Immature natural killer cell (primary cell): ENCODE measurements around the gene APOL6. TPM values are rescaled to one million over a fixed set of nuclear protein-coding genes. Genes with fewer than 3 reads are reported as not detected.

Experiments used
- DNase-seq, 3 donors: peaks; one replicate each; pipeline ENCODE4 v3.0.0; 2022; ENCODE audit warnings: mixed read lengths in 1 of 3
- H3K27ac Mint-ChIP-seq, 6 donors: one replicate each; pipeline ENCODE4 v1.8.0; 2020; ENCODE audit warnings: mixed read lengths in 6 of 6, mild to moderate bottlenecking in 5 of 6, inconsistent platforms in 4 of 6, moderate library complexity in 3 of 6
- H3K27me3 Mint-ChIP-seq, 3 donors: one replicate each; pipeline ENCODE4 v1.8.0; 2020 to 2021; ENCODE audit warnings: low read depth in 3 of 3, mild to moderate bottlenecking in 3 of 3, mixed read lengths in 3 of 3, moderate library complexity in 3 of 3, inconsistent platforms in 1 of 3
- H3K36me3 Mint-ChIP-seq, 3 donors: one replicate each; pipeline ENCODE4 v1.8.0; 2020; ENCODE audit warnings: mixed read lengths in 3 of 3, inconsistent platforms in 2 of 3, mild to moderate bottlenecking in 2 of 3
- H3K4me1 Mint-ChIP-seq, 2 donors: one replicate each; pipeline ENCODE4 v1.8.0; 2020; ENCODE audit warnings: inconsistent platforms in 2 of 2, mild to moderate bottlenecking in 2 of 2, mixed read lengths in 2 of 2, moderate library complexity in 1 of 2
- H3K4me3 Mint-ChIP-seq, 5 donors: one replicate each; pipeline ENCODE4 v1.8.0; 2020; ENCODE audit warnings: mild to moderate bottlenecking in 5 of 5, mixed read lengths in 5 of 5, inconsistent platforms in 3 of 5, moderate library complexity in 3 of 5
- H3K9me3 Mint-ChIP-seq, 6 donors: one replicate each; pipeline ENCODE4 v1.8.0; 2020; ENCODE audit warnings: mild to moderate bottlenecking in 6 of 6, mixed read lengths in 6 of 6, inconsistent platforms in 4 of 6, moderate library complexity in 3 of 6
- polyA plus RNA-seq, 3 donors: library from polyadenylated mRNA; unstranded; fragments of 300-500 nt; fragmentation: Illumina TruSeq; gene quantifications; one replicate each; pipeline ENCODE4 v1.2.3, GENCODE V29; 2021

The APOL6 gene
- polyA plus RNA-seq, 3 donors from 2014 or later: 11.9 to 45.8 (median 18.4) TPM

- peaks cover 0 to 10% (median 3%) of the 10 kb centered on the region in 3 donors for H3K27me3 Mint-ChIP-seq
- H3K27ac Mint-ChIP-seq: no peak overlapping the region
- no peak overlapping the region for H3K4me3 Mint-ChIP-seq
- H3K4me1 Mint-ChIP-seq: peaks cover 0 to 12% of the 10 kb centered on the region in 2 donors
- no peaks in the 10 kb centered on the region for H3K36me3 Mint-ChIP-seq
- no peak for DNase-seq
- H3K9me3 Mint-ChIP-seq: no peaks in the 10 kb centered on the region
These were observed 37.5 kb upstream of the APOL6 start for GRCh38 chr22:35610741-35611140.

DNA sequence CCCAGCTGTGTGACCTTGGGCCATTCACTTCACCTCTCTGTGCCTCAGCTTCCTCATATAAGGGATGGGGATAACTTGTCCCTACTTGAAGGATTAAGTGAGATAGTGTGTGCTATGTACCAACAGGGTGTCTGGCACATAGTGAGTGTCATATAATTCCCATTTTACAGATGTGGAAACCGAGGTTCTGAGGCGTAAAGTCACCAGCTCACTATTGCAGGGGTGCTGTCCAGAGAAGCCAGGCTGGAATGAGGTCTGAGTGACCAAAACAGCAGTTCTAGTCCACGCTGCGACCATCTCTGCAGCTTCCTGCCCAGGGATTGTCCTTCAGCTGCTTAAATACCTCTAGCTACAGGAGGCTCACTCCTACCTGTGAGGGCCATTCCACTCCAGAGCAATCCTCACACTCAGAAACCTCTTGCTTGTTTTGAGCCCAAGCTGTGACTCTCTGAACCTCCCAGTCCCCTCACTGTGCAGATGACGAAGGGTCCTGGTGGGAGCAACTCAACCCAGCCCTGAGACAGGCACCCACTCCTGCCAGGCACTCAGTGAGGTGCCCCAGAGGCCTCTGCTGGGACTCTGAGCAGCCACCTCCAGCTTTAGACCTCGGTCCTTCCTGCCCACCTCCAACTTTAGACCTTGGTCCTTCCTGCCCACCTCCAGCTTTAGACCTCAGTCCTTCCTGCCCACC, 36.9 kb upstream of the APOL6 start:
- H3K4me1 Mint-ChIP-seq: peaks cover 0 to 18% of the 10 kb centered on the region in 2 donors
- H3K27ac Mint-ChIP-seq: peak overlapping the region in 1 of 6 donors; percentile 45
- no peaks in the 10 kb centered on the region for H3K36me3 Mint-ChIP-seq
- no peaks in the 10 kb centered on the region for H3K9me3 Mint-ChIP-seq
- H3K4me3 Mint-ChIP-seq: peak overlapping the region in 2 of 5 donors; percentile 9 to 15
- H3K27me3 Mint-ChIP-seq: peaks cover 0 to 10% (median 3%) of the 10 kb centered on the region in 3 donors
- DNase-seq: no peak

DNA sequence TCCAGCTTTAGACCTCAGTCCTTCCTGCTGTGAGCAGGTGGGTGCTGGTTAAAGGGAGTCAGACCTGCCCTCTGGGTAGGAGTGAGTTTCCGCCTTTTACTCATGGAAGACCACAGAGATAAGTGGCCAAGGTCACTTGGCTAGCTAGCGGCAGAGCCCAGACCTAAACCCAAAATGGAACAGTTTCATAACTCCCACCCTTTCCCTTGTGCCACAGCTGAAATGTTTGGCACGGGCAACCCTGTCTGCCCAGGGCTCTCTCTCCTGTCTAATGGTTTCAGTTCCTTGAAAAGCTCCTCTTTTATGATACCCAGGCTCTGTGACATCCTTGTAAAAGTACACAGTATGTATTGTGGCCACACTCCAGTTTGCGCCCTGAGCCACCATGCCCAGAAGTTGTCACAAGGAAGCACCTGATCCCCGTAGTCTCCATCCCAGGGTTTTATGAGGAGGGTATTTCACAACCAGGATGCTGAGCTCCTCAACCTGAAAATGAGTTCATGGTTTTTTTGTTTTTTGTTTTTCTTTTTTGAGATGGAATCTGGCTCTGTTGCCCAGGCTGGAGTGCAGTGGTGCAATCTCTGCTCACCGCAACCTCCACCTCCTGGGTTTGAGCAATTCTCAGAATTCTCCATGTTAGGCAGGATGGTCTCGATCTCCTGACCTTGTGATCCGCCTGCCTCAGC, 36.2 kb upstream of the APOL6 start:
- H3K4me3 Mint-ChIP-seq: peak overlapping the region in 2 of 5 donors; percentile 15 to 20
- H3K27me3 Mint-ChIP-seq: peaks cover 0 to 8% (median 5%) of the 10 kb centered on the region in 3 donors
- no peak for DNase-seq
- peaks cover 0 to 22% of the 10 kb centered on the region in 2 donors for H3K4me1 Mint-ChIP-seq
- peak overlapping the region in 1 of 6 donors; percentile 45 for H3K27ac Mint-ChIP-seq
- H3K9me3 Mint-ChIP-seq: no peaks in the 10 kb centered on the region
- no peaks in the 10 kb centered on the region for H3K36me3 Mint-ChIP-seq

DNA sequence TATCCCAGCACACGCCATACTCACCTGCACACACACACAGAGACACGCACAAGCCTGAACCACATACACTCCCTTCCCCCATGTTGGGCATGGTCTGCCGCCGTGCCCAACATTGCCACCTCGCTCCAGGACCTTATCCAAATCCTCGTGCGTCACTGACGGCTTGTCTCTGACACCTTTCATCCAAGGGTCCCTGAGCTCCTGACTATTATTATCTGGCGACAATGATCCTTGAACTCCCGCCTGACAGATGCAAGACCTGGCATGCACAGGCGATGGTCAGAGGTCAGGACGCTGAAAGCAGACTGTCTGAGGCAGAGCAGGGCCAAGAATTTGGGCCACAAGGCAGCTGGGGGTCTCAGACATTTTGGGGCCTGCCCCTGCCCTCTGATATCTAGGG, 35.3 kb upstream of the APOL6 start:
- Mint-ChIP-seq H3K9me3 (no peaks in the 10 kb centered on the region), H3K27me3 (peaks cover 0 to 8% (median 5%) of the 10 kb centered on the region in 3 donors), H3K27ac (peak overlapping the region in 1 of 6 donors; percentile 76), H3K4me3 (no peak overlapping the region), H3K36me3 (no peaks in the 10 kb centered on the region), H3K4me1 (peaks cover 0 to 22% of the 10 kb centered on the region in 2 donors)
- no peak for DNase-seq

DNA sequence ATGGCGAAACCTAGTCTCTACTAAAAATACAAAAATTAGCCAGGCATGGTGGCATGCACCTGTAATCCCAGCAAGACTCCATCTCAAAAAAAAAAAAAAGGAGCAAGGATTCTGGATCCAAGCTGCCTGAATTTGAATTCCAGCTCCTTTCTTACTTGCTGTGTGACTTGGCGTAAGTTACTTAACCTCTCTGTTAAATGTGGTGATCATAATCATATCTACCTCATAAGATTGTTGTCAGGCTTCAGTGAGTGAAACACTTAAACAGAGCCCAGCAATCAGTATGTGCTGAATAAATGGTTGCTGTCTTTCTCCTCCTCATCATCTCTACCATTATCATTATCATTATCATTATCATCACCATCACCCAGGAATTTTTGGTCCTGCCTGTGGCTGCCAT, 33.8 kb upstream of the APOL6 start:
- Mint-ChIP-seq H3K4me3 (no peak overlapping the region), H3K9me3 (no peaks in the 10 kb centered on the region), H3K27ac (no peak overlapping the region), H3K27me3 (peaks cover 0 to 5% (median 2%) of the 10 kb centered on the region in 3 donors), H3K36me3 (no peaks in the 10 kb centered on the region), H3K4me1 (peaks cover 0 to 22% of the 10 kb centered on the region in 2 donors)
- no peak for DNase-seq

DNA sequence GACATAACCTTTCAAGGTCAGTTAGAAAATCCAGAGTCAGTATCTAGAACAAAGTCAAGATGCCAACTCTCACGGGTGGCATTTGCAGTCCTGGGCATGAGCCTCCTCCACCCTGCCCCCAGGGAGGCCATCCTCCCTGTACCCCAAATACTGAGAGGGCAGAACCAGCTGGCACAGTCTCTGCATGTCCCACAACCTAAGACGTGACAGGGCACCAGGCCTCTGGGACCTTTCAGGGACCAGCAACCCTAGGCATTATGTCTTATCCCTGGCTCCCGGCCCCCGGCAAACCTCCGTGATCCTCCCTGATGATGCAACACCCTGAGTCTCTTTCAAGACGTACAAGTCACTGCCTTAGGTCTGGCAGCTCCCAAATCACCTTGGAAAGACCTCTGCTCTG, 33.1 kb upstream of the APOL6 start:
- Mint-ChIP-seq H3K27ac (no peak overlapping the region), H3K9me3 (no peaks in the 10 kb centered on the region), H3K27me3 (peaks cover 0 to 5% (median 2%) of the 10 kb centered on the region in 3 donors), H3K36me3 (no peaks in the 10 kb centered on the region), H3K4me3 (no peak overlapping the region), H3K4me1 (peaks cover 0 to 22% of the 10 kb centered on the region in 2 donors)
- DNase-seq: no peak

GRCh38 chr22:35616043-35616442, 32.2 kb upstream of the APOL6 start:
- H3K27me3 Mint-ChIP-seq: peaks cover 0 to 4% (median 2%) of the 10 kb centered on the region in 3 donors
- no peaks in the 10 kb centered on the region for H3K36me3 Mint-ChIP-seq
- H3K27ac Mint-ChIP-seq: no peak overlapping the region
- H3K4me3 Mint-ChIP-seq: peak overlapping the region in 1 of 5 donors; percentile 4
- H3K9me3 Mint-ChIP-seq: no peaks in the 10 kb centered on the region
- DNase-seq: no peak
- H3K4me1 Mint-ChIP-seq: peaks cover 0 to 22% of the 10 kb centered on the region in 2 donors

- no peak within 1 kb of the TSS for H3K4me3 Mint-ChIP-seq
- H3K4me1 Mint-ChIP-seq: peaks cover 0 to 15% of the 10 kb centered on the region in 2 donors
- no peaks in the 10 kb centered on the region for H3K9me3 Mint-ChIP-seq
- peaks cover 0 to 4% (median 2%) of the 10 kb centered on the region in 3 donors for H3K27me3 Mint-ChIP-seq
- no peak within 1 kb of the TSS for H3K27ac Mint-ChIP-seq
- DNase-seq: no peak
- no peaks in the 10 kb centered on the region for H3K36me3 Mint-ChIP-seq
These were observed 31.0 kb upstream of the APOL6 start, which contains the start of gene MB for GRCh38 chr22:35617137-35617755. Gene MB, minus strand, starts transcription at chr22:35617329. Its CDS starts 72 bp downstream, at chr22:35617257.

- H3K4me3 Mint-ChIP-seq: no peak overlapping the region
- H3K27ac Mint-ChIP-seq: no peak overlapping the region
- H3K27me3 Mint-ChIP-seq: peaks cover 0 to 2% (median 0%) of the 10 kb centered on the region in 3 donors
- DNase-seq: no peak
- no peaks in the 10 kb centered on the region for H3K9me3 Mint-ChIP-seq
- peaks cover 5 to 16% of the 10 kb centered on the region in 2 donors for H3K4me1 Mint-ChIP-seq
- no peaks in the 10 kb centered on the region for H3K36me3 Mint-ChIP-seq
These were observed 29.6 kb upstream of the APOL6 start for GRCh38 chr22:35618427-35619223.

- H3K36me3 Mint-ChIP-seq: no peaks in the 10 kb centered on the region
- H3K9me3 Mint-ChIP-seq: no peaks in the 10 kb centered on the region
- peaks cover 5 to 16% of the 10 kb centered on the region in 2 donors for H3K4me1 Mint-ChIP-seq
- peaks cover 0 to 2% (median 2%) of the 10 kb centered on the region in 3 donors for H3K27me3 Mint-ChIP-seq
- no peak overlapping the region for H3K4me3 Mint-ChIP-seq
- no peak for DNase-seq
- no peak overlapping the region for H3K27ac Mint-ChIP-seq
These were observed 28.7 kb upstream of the APOL6 start for GRCh38 chr22:35619336-35620094.

GRCh38 chr22:35620624-35621251, 27.5 kb upstream of the APOL6 start:
- H3K4me3 Mint-ChIP-seq: no peak overlapping the region
- no peak for DNase-seq
- no peaks in the 10 kb centered on the region for H3K36me3 Mint-ChIP-seq
- H3K9me3 Mint-ChIP-seq: no peaks in the 10 kb centered on the region
- peaks cover 5 to 11% of the 10 kb centered on the region in 2 donors for H3K4me1 Mint-ChIP-seq
- peaks cover 0 to 5% (median 2%) of the 10 kb centered on the region in 3 donors for H3K27me3 Mint-ChIP-seq
- H3K27ac Mint-ChIP-seq: no peak overlapping the region

GRCh38 chr22:35621451-35621850, 26.8 kb upstream of the APOL6 start:
- Mint-ChIP-seq H3K27ac (no peak overlapping the region), H3K4me1 (peaks cover 5% of the 10 kb centered on the region in 2 donors), H3K36me3 (no peaks in the 10 kb centered on the region), H3K9me3 (no peaks in the 10 kb centered on the region), H3K27me3 (peaks cover 0 to 4% (median 4%) of the 10 kb centered on the region in 3 donors), H3K4me3 (no peak overlapping the region)
- DNase-seq: no peak
